ENCODE data around the gene CLCN5.

The CLCN5 gene

GRCh38 chrX:49960061-49960460, 37.7 kb downstream of the CLCN5 start:
- Histone ChIP-seq H3K9me3 (ENCODE audit: control insufficient read depth in 5 of 5, low read length in 5 of 5) (no peaks in the 10 kb centered on the region), H3K9ac (ENCODE audit: low read length in 5 of 5) (no peak overlapping the region)

DNA sequence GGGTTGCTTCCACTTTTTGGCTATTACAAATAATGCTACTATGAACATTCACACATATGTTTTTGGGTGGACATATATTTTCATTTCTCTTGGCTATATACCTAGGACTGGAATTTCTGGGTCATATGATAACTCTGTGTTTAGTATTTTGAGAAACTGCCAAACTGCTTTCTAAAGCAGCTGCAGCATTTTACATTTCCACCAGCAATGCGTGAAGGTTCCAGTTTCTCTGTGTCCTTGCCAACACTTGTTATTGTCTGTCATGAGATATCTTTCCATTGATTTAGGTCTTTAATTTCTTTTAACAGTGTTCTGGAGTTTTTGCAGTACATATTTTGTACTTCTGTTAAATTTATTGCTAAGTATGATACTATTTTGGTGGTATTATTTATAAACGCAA, 48.3 kb downstream of the CLCN5 start:
- peaks cover 0 to 3% (median 0%) of the 10 kb centered on the region in 5 donors for H3K36me3 ChIP-seq (ENCODE audit: control insufficient read depth in 5 of 5, insufficient read depth in 5 of 5, low read length in 5 of 5)
- H3K27me3 ChIP-seq (ENCODE audit: control insufficient read depth in 5 of 5, insufficient read depth in 4 of 5, low read length in 5 of 5): peaks cover 0 to under 1% (median 0%) of the 10 kb centered on the region in 5 donors
- no peak overlapping the region for H3K4me3 ChIP-seq (ENCODE audit: low read depth in 1 of 5, low read length in 5 of 5)
- no peak overlapping the region for H3K9ac ChIP-seq (ENCODE audit: low read length in 5 of 5)
- no peak overlapping the region for H3K27ac ChIP-seq (ENCODE audit: low read depth, low read length)
- no peaks in the 10 kb centered on the region for H3K4me1 ChIP-seq (ENCODE audit: control insufficient read depth in 5 of 5, insufficient read depth in 5 of 5, low read length in 5 of 5)
- peaks cover 0 to 10% (median 0%) of the 10 kb centered on the region in 5 donors for H3K9me3 ChIP-seq (ENCODE audit: control insufficient read depth in 5 of 5, low read length in 5 of 5)

More at GRCh38 chrX:49960061-49960460, 37.7 kb downstream of the CLCN5 start:
- no peak overlapping the region for H3K4me3 ChIP-seq (ENCODE audit: low read depth in 1 of 5, low read length in 5 of 5)
- peaks cover 0 to 4% (median 2%) of the 10 kb centered on the region in 5 donors for H3K27me3 ChIP-seq (ENCODE audit: control insufficient read depth in 5 of 5, insufficient read depth in 4 of 5, low read length in 5 of 5)
- no peak overlapping the region for H3K27ac ChIP-seq (ENCODE audit: low read depth, low read length)
- no peaks in the 10 kb centered on the region for H3K4me1 ChIP-seq (ENCODE audit: control insufficient read depth in 5 of 5, insufficient read depth in 5 of 5, low read length in 5 of 5)
- no peaks in the 10 kb centered on the region for H3K36me3 ChIP-seq (ENCODE audit: control insufficient read depth in 5 of 5, insufficient read depth in 5 of 5, low read length in 5 of 5)

DNA sequence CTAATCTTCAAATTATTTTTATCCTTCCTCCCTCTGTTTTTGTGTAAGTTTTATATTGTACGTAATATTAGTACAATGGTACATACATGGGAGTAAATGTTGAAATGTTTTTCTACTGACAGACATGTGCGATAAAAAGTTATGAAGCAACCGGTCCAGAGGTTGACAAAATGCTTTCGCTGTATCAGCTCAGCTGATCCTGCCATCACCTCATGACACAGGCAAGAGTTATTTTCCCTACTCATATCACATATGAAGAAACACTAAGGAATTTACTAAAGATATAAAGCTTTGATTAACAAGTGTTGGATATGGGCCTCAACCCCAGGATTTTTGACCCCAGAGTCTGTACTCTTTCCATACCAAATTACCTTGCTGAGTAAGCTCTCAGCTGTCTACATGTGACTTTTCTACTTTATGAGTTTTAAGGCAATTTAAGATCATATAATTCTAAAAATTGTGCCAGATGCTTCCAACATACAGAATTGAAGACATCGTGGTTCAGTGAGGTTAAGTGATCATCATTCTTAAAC, 50.0 kb downstream of the CLCN5 start:
- Histone ChIP-seq H3K4me3 (ENCODE audit: low read depth in 1 of 5, low read length in 5 of 5) (no peak overlapping the region), H3K27me3 (ENCODE audit: control insufficient read depth in 5 of 5, insufficient read depth in 4 of 5, low read length in 5 of 5) (peaks cover 0 to 2% (median 0%) of the 10 kb centered on the region in 5 donors), H3K4me1 (ENCODE audit: control insufficient read depth in 5 of 5, insufficient read depth in 5 of 5, low read length in 5 of 5) (no peaks in the 10 kb centered on the region), H3K27ac (ENCODE audit: low read depth, low read length) (no peak overlapping the region), H3K9me3 (ENCODE audit: control insufficient read depth in 5 of 5, low read length in 5 of 5) (peaks cover 0 to 10% (median 0%) of the 10 kb centered on the region in 5 donors), H3K36me3 (ENCODE audit: control insufficient read depth in 5 of 5, insufficient read depth in 5 of 5, low read length in 5 of 5) (peaks cover 0 to 3% (median 0%) of the 10 kb centered on the region in 5 donors), H3K9ac (ENCODE audit: low read length in 5 of 5) (no peak overlapping the region)

- no peaks in the 10 kb centered on the region for H3K9me3 ChIP-seq (ENCODE audit: control insufficient read depth in 5 of 5, low read length in 5 of 5)
- peaks cover 0 to 3% (median 0%) of the 10 kb centered on the region in 5 donors for H3K36me3 ChIP-seq (ENCODE audit: control insufficient read depth in 5 of 5, insufficient read depth in 5 of 5, low read length in 5 of 5)
- H3K27me3 ChIP-seq (ENCODE audit: control insufficient read depth in 5 of 5, insufficient read depth in 4 of 5, low read length in 5 of 5): peaks cover 0 to 5% (median 2%) of the 10 kb centered on the region in 5 donors
Observed at GRCh38 chrX:49976682-49977197, 54.3 kb downstream of the CLCN5 start.

GRCh38 chrX:49977319-49978090, 55.1 kb downstream of the CLCN5 start:
- H3K9me3 ChIP-seq (ENCODE audit: control insufficient read depth in 5 of 5, low read length in 5 of 5): no peaks in the 10 kb centered on the region
- no peaks in the 10 kb centered on the region for H3K4me1 ChIP-seq (ENCODE audit: control insufficient read depth in 5 of 5, insufficient read depth in 5 of 5, low read length in 5 of 5)
- H3K27ac ChIP-seq (ENCODE audit: low read depth, low read length): no peak overlapping the region
- H3K4me3 ChIP-seq (ENCODE audit: low read depth in 1 of 5, low read length in 5 of 5): no peak overlapping the region
- peaks cover 0 to 3% (median 0%) of the 10 kb centered on the region in 5 donors for H3K36me3 ChIP-seq (ENCODE audit: control insufficient read depth in 5 of 5, insufficient read depth in 5 of 5, low read length in 5 of 5)
- H3K9ac ChIP-seq (ENCODE audit: low read length in 5 of 5): no peak overlapping the region
- H3K27me3 ChIP-seq (ENCODE audit: control insufficient read depth in 5 of 5, insufficient read depth in 4 of 5, low read length in 5 of 5): peaks cover 0 to 5% (median 2%) of the 10 kb centered on the region in 5 donors

More at GRCh38 chrX:49976682-49977197, 54.3 kb downstream of the CLCN5 start:
- no peak overlapping the region for H3K27ac ChIP-seq (ENCODE audit: low read depth, low read length)
- H3K9ac ChIP-seq (ENCODE audit: low read length in 5 of 5): no peak overlapping the region
- no peaks in the 10 kb centered on the region for H3K4me1 ChIP-seq (ENCODE audit: control insufficient read depth in 5 of 5, insufficient read depth in 5 of 5, low read length in 5 of 5)
- H3K4me3 ChIP-seq (ENCODE audit: low read depth in 1 of 5, low read length in 5 of 5): no peak overlapping the region

GRCh38 chrX:49978176-49978575, 55.8 kb downstream of the CLCN5 start:
- Histone ChIP-seq H3K9ac (ENCODE audit: low read length in 5 of 5) (no peak overlapping the region), H3K4me1 (ENCODE audit: control insufficient read depth in 5 of 5, insufficient read depth in 5 of 5, low read length in 5 of 5) (no peaks in the 10 kb centered on the region), H3K27ac (ENCODE audit: low read depth, low read length) (no peak overlapping the region), H3K36me3 (ENCODE audit: control insufficient read depth in 5 of 5, insufficient read depth in 5 of 5, low read length in 5 of 5) (peaks cover 0 to 3% (median 0%) of the 10 kb centered on the region in 5 donors), H3K9me3 (ENCODE audit: control insufficient read depth in 5 of 5, low read length in 5 of 5) (no peaks in the 10 kb centered on the region), H3K4me3 (ENCODE audit: low read depth in 1 of 5, low read length in 5 of 5) (no peak overlapping the region), H3K27me3 (ENCODE audit: control insufficient read depth in 5 of 5, insufficient read depth in 4 of 5, low read length in 5 of 5) (peaks cover 0 to 5% (median 2%) of the 10 kb centered on the region in 5 donors)

GRCh38 chrX:49986058-49986457, 63.7 kb downstream of the CLCN5 start:
- Histone ChIP-seq H3K9me3 (ENCODE audit: control insufficient read depth in 5 of 5, low read length in 5 of 5) (no peaks in the 10 kb centered on the region), H3K36me3 (ENCODE audit: control insufficient read depth in 5 of 5, insufficient read depth in 5 of 5, low read length in 5 of 5) (no peaks in the 10 kb centered on the region), H3K4me3 (ENCODE audit: low read depth in 1 of 5, low read length in 5 of 5) (no peak overlapping the region), H3K27me3 (ENCODE audit: control insufficient read depth in 5 of 5, insufficient read depth in 4 of 5, low read length in 5 of 5) (no peaks in the 10 kb centered on the region), H3K4me1 (ENCODE audit: control insufficient read depth in 5 of 5, insufficient read depth in 5 of 5, low read length in 5 of 5) (no peaks in the 10 kb centered on the region), H3K9ac (ENCODE audit: low read length in 5 of 5) (no peak overlapping the region), H3K27ac (ENCODE audit: low read depth, low read length) (no peak overlapping the region)

GRCh38 chrX:49987651-49988050, 65.3 kb downstream of the CLCN5 start:
- Histone ChIP-seq H3K4me3 (ENCODE audit: low read depth in 1 of 5, low read length in 5 of 5) (no peak overlapping the region), H3K9ac (ENCODE audit: low read length in 5 of 5) (no peak overlapping the region), H3K36me3 (ENCODE audit: control insufficient read depth in 5 of 5, insufficient read depth in 5 of 5, low read length in 5 of 5) (no peaks in the 10 kb centered on the region), H3K27ac (ENCODE audit: low read depth, low read length) (no peak overlapping the region), H3K27me3 (ENCODE audit: control insufficient read depth in 5 of 5, insufficient read depth in 4 of 5, low read length in 5 of 5) (no peaks in the 10 kb centered on the region), H3K9me3 (ENCODE audit: control insufficient read depth in 5 of 5, low read length in 5 of 5) (no peaks in the 10 kb centered on the region), H3K4me1 (ENCODE audit: control insufficient read depth in 5 of 5, insufficient read depth in 5 of 5, low read length in 5 of 5) (peaks cover 0 to 3% (median 0%) of the 10 kb centered on the region in 5 donors)

DNA sequence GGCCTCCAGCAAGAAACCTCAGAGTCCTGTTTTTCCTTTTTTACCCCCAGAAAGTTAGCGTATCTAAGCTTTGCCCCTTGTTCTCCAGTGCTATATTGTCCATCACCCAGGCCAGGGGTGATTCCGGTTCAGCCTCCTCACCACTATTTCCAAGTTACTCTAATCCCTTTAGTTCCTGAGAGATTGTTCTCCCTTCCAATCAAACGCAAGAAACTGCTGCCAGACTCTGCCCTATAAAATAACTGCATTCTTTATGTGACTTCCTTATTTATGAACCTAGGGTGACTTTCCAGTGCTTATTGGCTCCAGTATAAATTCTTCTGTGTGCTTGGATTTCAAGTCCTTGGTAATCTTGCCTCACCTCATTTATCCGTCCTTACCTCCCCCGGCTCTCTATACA, 65.7 kb downstream of the CLCN5 start:
- H3K27me3 ChIP-seq (ENCODE audit: control insufficient read depth in 5 of 5, insufficient read depth in 4 of 5, low read length in 5 of 5): peaks cover 0 to 5% (median 0%) of the 10 kb centered on the region in 5 donors
- H3K9ac ChIP-seq (ENCODE audit: low read length in 5 of 5): no peak overlapping the region
- no peaks in the 10 kb centered on the region for H3K9me3 ChIP-seq (ENCODE audit: control insufficient read depth in 5 of 5, low read length in 5 of 5)
- no peak overlapping the region for H3K4me3 ChIP-seq (ENCODE audit: low read depth in 1 of 5, low read length in 5 of 5)
- H3K36me3 ChIP-seq (ENCODE audit: control insufficient read depth in 5 of 5, insufficient read depth in 5 of 5, low read length in 5 of 5): no peaks in the 10 kb centered on the region
- peaks cover 0 to 8% (median 0%) of the 10 kb centered on the region in 5 donors for H3K4me1 ChIP-seq (ENCODE audit: control insufficient read depth in 5 of 5, insufficient read depth in 5 of 5, low read length in 5 of 5)
- H3K27ac ChIP-seq (ENCODE audit: low read depth, low read length): no peak overlapping the region

- Histone ChIP-seq H3K36me3 (ENCODE audit: control insufficient read depth in 5 of 5, insufficient read depth in 5 of 5, low read length in 5 of 5) (no peaks in the 10 kb centered on the region), H3K9me3 (ENCODE audit: control insufficient read depth in 5 of 5, low read length in 5 of 5) (no peaks in the 10 kb centered on the region), H3K4me1 (ENCODE audit: control insufficient read depth in 5 of 5, insufficient read depth in 5 of 5, low read length in 5 of 5) (peaks cover 0 to 9% (median 0%) of the 10 kb centered on the region in 5 donors), H3K9ac (ENCODE audit: low read length in 5 of 5) (no peak overlapping the region), H3K4me3 (ENCODE audit: low read depth in 1 of 5, low read length in 5 of 5) (no peak overlapping the region), H3K27me3 (ENCODE audit: control insufficient read depth in 5 of 5, insufficient read depth in 4 of 5, low read length in 5 of 5) (peaks cover 0 to 5% (median 0%) of the 10 kb centered on the region in 5 donors), H3K27ac (ENCODE audit: low read depth, low read length) (no peak overlapping the region)
Observed at GRCh38 chrX:49991758-49992157, 69.4 kb downstream of the CLCN5 start.

All from subcutaneous abdominal adipose tissue (tissue), 5 donors.